Stimulated activated naive CD4-positive, alpha-beta T cell treated with Interleukin-2 at 50 U/mL for 16 hours (primary cell): Measurements from ENCODE around the gene JAKMIP2.

Source experiments
- DNase-seq: peaks from one replicate; lab custom pipeline; 2025; lab: John Stamatoyannopoulos, UW

JAKMIP2 gene

GRCh38 chr5:147788023-147788422 lies 5.5 kb upstream of the JAKMIP2 start:
- no peak for DNase-seq

- no peak for DNase-seq
Observed at GRCh38 chr5:147786142-147786541, 3.6 kb upstream of the JAKMIP2 start.

- no peak for DNase-seq
Observed at GRCh38 chr5:147784146-147784987, 1.8 kb upstream of the JAKMIP2 start.

GRCh38 chr5:147780924-147781573 lies 1.5 kb downstream of the JAKMIP2 start:
- no peak for DNase-seq

- DNase-seq: no peak
Observed at GRCh38 chr5:147779694-147780093, 2.8 kb downstream of the JAKMIP2 start.

GRCh38 chr5:147776989-147777388 lies 5.5 kb downstream of the JAKMIP2 start:
- no peak for DNase-seq

- no peak for DNase-seq
Observed at GRCh38 chr5:147773587-147773986, 8.9 kb downstream of the JAKMIP2 start.

GRCh38 chr5:147773139-147773538 lies 9.4 kb downstream of the JAKMIP2 start:
- DNase-seq: no peak

GRCh38 chr5:147767048-147767447 lies 15.5 kb downstream of the JAKMIP2 start:
- DNase-seq: no peak

GRCh38 chr5:147763791-147764525 lies 18.6 kb downstream of the JAKMIP2 start:
- no peak for DNase-seq

GRCh38 chr5:147760086-147760875 lies 22.2 kb downstream of the JAKMIP2 start:
- no peak for DNase-seq

- DNase-seq: no peak
Observed at GRCh38 chr5:147759441-147759840, 23.1 kb downstream of the JAKMIP2 start.

GRCh38 chr5:147756566-147756965 lies 26.0 kb downstream of the JAKMIP2 start:
- no peak for DNase-seq

GRCh38 chr5:147754372-147755122 lies 28.0 kb downstream of the JAKMIP2 start:
- DNase-seq: no peak

- no peak for DNase-seq
Observed at GRCh38 chr5:147753765-147754164, 28.8 kb downstream of the JAKMIP2 start.

- DNase-seq: no peak
Observed at GRCh38 chr5:147752666-147753290, 29.8 kb downstream of the JAKMIP2 start.

- no peak for DNase-seq
Observed at GRCh38 chr5:147752033-147752432, 30.5 kb downstream of the JAKMIP2 start.

GRCh38 chr5:147751156-147751830 lies 31.2 kb downstream of the JAKMIP2 start:
- no peak for DNase-seq

GRCh38 chr5:147750065-147750464 lies 32.5 kb downstream of the JAKMIP2 start:
- no peak for DNase-seq

GRCh38 chr5:147748590-147748989 lies 33.9 kb downstream of the JAKMIP2 start:
- no peak for DNase-seq
